Fibroblast of lung (primary cell): ENCODE data around the gene AK8. TPM values are rescaled to one million over a fixed set of nuclear protein-coding genes. Genes with fewer than 3 reads are reported as not detected.

Experiments used
- DNase-seq, 2 donors: peaks; one replicate each; pipeline versions ENCODE4 v3.0.0 to v3.0.0-alpha.2; 2010; ENCODE audit warnings: low read depth in 2 of 2
- H2AFZ ChIP-seq: 2 replicates; pipeline ENCODE4 v1.5.1; 2012; ENCODE audit warnings: low read length, control low read depth, inconsistent platforms
- H3K27ac ChIP-seq: 2 replicates; pipeline ENCODE4 v1.5.1; 2011; ENCODE audit warnings: low read length, control low read depth; ENCODE audit not compliant: insufficient read depth
- H3K27me3 ChIP-seq: 2 replicates; pipeline ENCODE4 v1.5.1; 2011; ENCODE audit warnings: mild to moderate bottlenecking, low read length; ENCODE audit not compliant: control insufficient read depth, insufficient read depth
- H3K36me3 ChIP-seq: 2 replicates; pipeline ENCODE4 v1.5.1; 2011; ENCODE audit warnings: low read length; ENCODE audit not compliant: control insufficient read depth, insufficient read depth
- H3K4me1 ChIP-seq: 2 replicates; pipeline ENCODE4 v1.5.1; 2011; ENCODE audit warnings: low read length; ENCODE audit not compliant: control insufficient read depth, insufficient read depth; ENCODE audit errors: extremely low read depth
- H3K4me2 ChIP-seq: 2 replicates; pipeline ENCODE4 v1.5.1; 2011; ENCODE audit warnings: low read length, control low read depth; ENCODE audit not compliant: insufficient read depth; ENCODE audit errors: extremely low read depth
- H3K4me3 ChIP-seq, 4 experiments: fragments of 200-600 bp in 1 of 4; sonication (generic) in 1 of 4; replicated peaks in 1 of 4; 2 replicates each; pipeline ENCODE4 v1.5.1; 2011 to 2016; ENCODE audit warnings: low read length in 4 of 4, low read depth in 3 of 4, mild to moderate bottlenecking in 3 of 4, control low read depth in 2 of 4, inconsistent platforms in 1 of 4, mixed read lengths in 1 of 4; ENCODE audit not compliant: insufficient read depth in 1 of 4; ENCODE audit errors: control extremely low read depth in 1 of 4
- H3K79me2 ChIP-seq: 2 replicates; pipeline ENCODE4 v1.5.1; 2012; ENCODE audit warnings: mild to moderate bottlenecking, low read length, inconsistent platforms; ENCODE audit not compliant: control insufficient read depth, insufficient read depth
- H3K9ac ChIP-seq: 2 replicates; pipeline ENCODE4 v1.5.1; 2011; ENCODE audit warnings: mild to moderate bottlenecking, low read length, control low read depth; ENCODE audit not compliant: insufficient read depth
- H3K9me3 ChIP-seq: 2 replicates; pipeline ENCODE4 v1.5.1; 2012; ENCODE audit warnings: low read depth, low read length; ENCODE audit not compliant: control insufficient read depth, insufficient read depth
- H4K20me1 ChIP-seq: 2 replicates; pipeline ENCODE4 v1.5.1; 2011; ENCODE audit warnings: low read length; ENCODE audit not compliant: control insufficient read depth, insufficient read depth; ENCODE audit errors: extremely low read depth
- EZH2 ChIP-seq: IDR thresholded peaks from 2 replicates; pipeline ENCODE4 v1.5.1; 2012; ENCODE audit warnings: low read length, control low read depth, mild to moderate bottlenecking; ENCODE audit errors: missing control alignments
- polyA plus RNA-seq, 2 donors: library from polyadenylated mRNA; depleted of rRNA in 1 of 2; stranded (reverse) in 1 of 2; unstranded in 1 of 2; fragments of >200 nt; gene quantifications; 2 replicates each; pipeline ENCODE4 v1.2.1, GENCODE V29; 2011 to 2012; ENCODE audit warnings: missing spikeins in 1 of 2
- total RNA-seq: library from RNA; depleted of rRNA; stranded (reverse); fragments of >200 nt; gene quantifications from 2 replicates; pipeline ENCODE4 v1.2.1, GENCODE V29; 2014
- TF ChIP-seq, protein P1 (sequence below), 2 donors: IDR thresholded peaks in 1 of 2; conservative IDR thresholded peaks in 1 of 2; 1 replicate in 1 of 2; 2 replicates in 1 of 2; pipeline ENCODE4 v1.5.1; 2011 to 2012; ENCODE audit warnings: low read length in 2 of 2, control low read depth in 1 of 2, inconsistent platforms in 1 of 2, low read depth in 1 of 2, mild to moderate bottlenecking in 1 of 2

The AK8 gene
- total and polyA plus RNA-seq, 2 donors (not counting 1 experiment from before 2014, with no cell fraction given), result 0.17 to 0.50 TPM

GRCh38 chr9:132744881-132745755, 133.0 kb downstream of the AK8 start:
- no peak overlapping the region for H3K4me2 ChIP-seq
- H3K27me3 ChIP-seq, result peaks cover 24% of the 10 kb centered on the region
- no peaks in the 10 kb centered on the region for H3K79me2 ChIP-seq
- no peak overlapping the region for H3K27ac ChIP-seq
- no peak for DNase-seq
- no peaks in the 10 kb centered on the region for H3K4me1 ChIP-seq
- H3K4me3 ChIP-seq, result no peak overlapping the region
- no peaks in the 10 kb centered on the region for H3K36me3 ChIP-seq
- no peaks in the 10 kb centered on the region for H3K9me3 ChIP-seq
- H3K9ac ChIP-seq, result no peak overlapping the region
- H4K20me1 ChIP-seq, result no peaks in the 10 kb centered on the region
- TF ChIP-seq, protein P1, sequence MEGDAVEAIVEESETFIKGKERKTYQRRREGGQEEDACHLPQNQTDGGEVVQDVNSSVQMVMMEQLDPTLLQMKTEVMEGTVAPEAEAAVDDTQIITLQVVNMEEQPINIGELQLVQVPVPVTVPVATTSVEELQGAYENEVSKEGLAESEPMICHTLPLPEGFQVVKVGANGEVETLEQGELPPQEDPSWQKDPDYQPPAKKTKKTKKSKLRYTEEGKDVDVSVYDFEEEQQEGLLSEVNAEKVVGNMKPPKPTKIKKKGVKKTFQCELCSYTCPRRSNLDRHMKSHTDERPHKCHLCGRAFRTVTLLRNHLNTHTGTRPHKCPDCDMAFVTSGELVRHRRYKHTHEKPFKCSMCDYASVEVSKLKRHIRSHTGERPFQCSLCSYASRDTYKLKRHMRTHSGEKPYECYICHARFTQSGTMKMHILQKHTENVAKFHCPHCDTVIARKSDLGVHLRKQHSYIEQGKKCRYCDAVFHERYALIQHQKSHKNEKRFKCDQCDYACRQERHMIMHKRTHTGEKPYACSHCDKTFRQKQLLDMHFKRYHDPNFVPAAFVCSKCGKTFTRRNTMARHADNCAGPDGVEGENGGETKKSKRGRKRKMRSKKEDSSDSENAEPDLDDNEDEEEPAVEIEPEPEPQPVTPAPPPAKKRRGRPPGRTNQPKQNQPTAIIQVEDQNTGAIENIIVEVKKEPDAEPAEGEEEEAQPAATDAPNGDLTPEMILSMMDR (conservative IDR thresholded peaks at IDR 0.05 in 1 of 2, IDR thresholded peaks at IDR 0.05 in 1 of 2; ENCODE audit: low read depth in 1 of 2, low read length in 2 of 2), result no peak
- TF ChIP-seq EZH2, result no peak
- no peak overlapping the region for H2AFZ ChIP-seq

DNA sequence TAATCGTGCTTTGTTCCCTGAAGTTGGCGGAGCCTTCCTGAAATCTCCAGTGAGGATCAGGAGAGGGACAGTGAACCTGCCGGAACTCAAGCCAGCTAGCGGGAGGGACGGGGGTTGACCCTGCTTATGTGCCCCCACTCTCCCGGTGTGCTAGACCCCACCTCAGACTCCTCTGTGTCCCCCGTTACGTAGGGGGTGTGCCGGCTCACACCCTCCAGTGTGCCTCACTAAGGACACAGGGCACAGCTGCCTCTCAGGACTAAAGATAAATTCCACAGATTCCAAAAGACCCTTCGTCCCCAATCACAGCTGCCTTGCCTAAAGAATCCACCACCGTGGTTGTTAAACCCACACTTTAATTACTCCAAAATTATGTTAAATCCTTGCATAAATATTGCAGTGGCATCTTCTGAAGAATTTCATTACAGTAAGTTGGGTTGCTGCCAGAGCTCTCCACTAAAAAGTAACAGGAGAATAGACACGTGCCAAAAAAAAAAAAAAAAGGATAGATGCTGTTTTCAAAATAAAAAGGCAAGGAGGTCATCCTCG, 134.1 kb downstream of the AK8 start:
- Histone ChIP-seq H3K4me3 (no peak overlapping the region), H3K9me3 (no peaks in the 10 kb centered on the region), H3K9ac (no peak overlapping the region), H3K27ac (no peak overlapping the region), H3K4me2 (no peak overlapping the region), H3K4me1 (no peaks in the 10 kb centered on the region), H4K20me1 (no peaks in the 10 kb centered on the region), H3K36me3 (no peaks in the 10 kb centered on the region), H3K79me2 (no peaks in the 10 kb centered on the region), H2AFZ (no peak overlapping the region), H3K27me3 (peaks cover 24% of the 10 kb centered on the region)
- no peak for TF ChIP-seq EZH2
- TF ChIP-seq, protein P1 (conservative IDR thresholded peaks at IDR 0.05 in 1 of 2, IDR thresholded peaks at IDR 0.05 in 1 of 2; ENCODE audit: low read depth in 1 of 2, low read length in 2 of 2), result no peak
- DNase-seq, result no peak

- Histone ChIP-seq H3K27me3 (peaks cover 24% of the 10 kb centered on the region), H3K4me3 (no peak overlapping the region), H3K36me3 (no peaks in the 10 kb centered on the region), H3K79me2 (no peaks in the 10 kb centered on the region), H2AFZ (no peak overlapping the region), H3K4me1 (no peaks in the 10 kb centered on the region), H3K9ac (no peak overlapping the region), H4K20me1 (no peaks in the 10 kb centered on the region), H3K4me2 (no peak overlapping the region), H3K27ac (no peak overlapping the region), H3K9me3 (no peaks in the 10 kb centered on the region)
- DNase-seq, result no peak
- no peak for TF ChIP-seq EZH2
- TF ChIP-seq, protein P1 (conservative IDR thresholded peaks at IDR 0.05 in 1 of 2, IDR thresholded peaks at IDR 0.05 in 1 of 2; ENCODE audit: low read depth in 1 of 2, low read length in 2 of 2), result no peak
These were observed 135.2 kb downstream of the AK8 start for GRCh38 chr9:132742821-132743311.
